Spleen (tissue), 11 donors: ENCODE data around the gene SERPINE1. TPM values are rescaled to one million over a fixed set of nuclear protein-coding genes. Genes with fewer than 3 reads are reported as not detected.

Experiments
- DNase-seq: peaks from one replicate; pipeline ENCODE4 v3.0.0-alpha.2; 2020
- H3K27ac ChIP-seq, 8 donors: fragments of 200-600 bp; sonication (generic) in 7 of 8; 1 replicate in 4 of 8; 2 replicates in 4 of 8; pipeline versions ENCODE4 v1.5.0 to v1.8.0; 2016 to 2021; ENCODE audit warnings: inconsistent platforms in 4 of 8, mild to moderate bottlenecking in 4 of 8, moderate library complexity in 1 of 8
- H3K27me3 ChIP-seq, 7 donors: fragments of 200-600 bp; sonication (generic) in 6 of 7; replicated peaks in 1 of 7; 1 replicate in 4 of 7; 2 replicates in 3 of 7; pipeline versions ENCODE4 v1.5.0 to v1.8.0; 2016 to 2021; ENCODE audit warnings: inconsistent platforms in 3 of 7, mild to moderate bottlenecking in 1 of 7
- H3K36me3 ChIP-seq, 6 donors: fragments of 200-600 bp; sonication (generic) in 5 of 6; 1 replicate in 4 of 6; 2 replicates in 2 of 6; pipeline versions ENCODE4 v1.5.0 to v1.8.0; 2016 to 2021; ENCODE audit warnings: inconsistent platforms in 2 of 6
- H3K4me1 ChIP-seq, 6 donors: fragments of 200-600 bp; sonication (generic) in 5 of 6; 1 replicate in 3 of 6; 2 replicates in 3 of 6; pipeline versions ENCODE4 v1.5.0 to v1.8.0; 2016 to 2021; ENCODE audit warnings: inconsistent platforms in 3 of 6
- H3K4me3 ChIP-seq, 8 donors: fragments of 200-600 bp; sonication (generic) in 7 of 8; 1 replicate in 4 of 8; 2 replicates in 4 of 8; pipeline versions ENCODE4 v1.5.0 to v1.8.0; 2016 to 2021; ENCODE audit warnings: inconsistent platforms in 4 of 8, mild to moderate bottlenecking in 4 of 8, moderate library complexity in 2 of 8
- H3K9me3 ChIP-seq, 8 donors: fragments of 200-600 bp; sonication (generic) in 7 of 8; 1 replicate in 4 of 8; 2 replicates in 4 of 8; pipeline versions ENCODE4 v1.5.0 to v1.8.0; 2016 to 2021; ENCODE audit warnings: inconsistent platforms in 4 of 8
- CTCF ChIP-seq, 11 experiments: fragments of 200-600 bp in 7 of 11; fragments of 450-650 bp in 4 of 11; sonication (generic) in 4 of 11; IDR thresholded peaks in 8 of 11; conservative IDR thresholded peaks in 3 of 11; 1 replicate in 7 of 11; 2 replicates in 4 of 11; pipeline versions ENCODE4 v1.4.0 to v1.8.0; 2016 to 2021; ENCODE audit warnings: antibody characterized with exemption in 11 of 11, inconsistent platforms in 4 of 11, mild to moderate bottlenecking in 1 of 11
- POLR2A ChIP-seq, 3 donors: fragments of 450-650 bp; IDR thresholded peaks; one replicate each; pipeline ENCODE4 v1.5.1; 2017; ENCODE audit warnings: antibody characterized with exemption in 3 of 3, mild to moderate bottlenecking in 1 of 3
- POLR2AphosphoS5 ChIP-seq, 3 donors: sonication (generic); formaldehyde crosslinking; IDR thresholded peaks; one replicate each; pipeline ENCODE4 v1.5.1; 2017; ENCODE audit warnings: antibody characterized with exemption in 3 of 3
- WGBS, 5 donors: extraction: QIAGEN DNeasy Blood & Tissue Kit in 3 of 5; methylation state at CpG; one replicate each; pipeline versions ENCODE4 v1.1.5 to v1.1.7; 2013 to 2018; 5-methylcytosine and 5-hydroxymethylcytosine counted together
- intact Hi-C: fragments of 100-400 bp; cut with DNase I; formaldehyde crosslinking; loops from one replicate; pipeline ENCODE4 v1.15.0; 2023; ENCODE audit warnings: low total_unique reads
- polyA plus RNA-seq, 3 donors: library from polyadenylated mRNA; stranded (reverse); fragments of 200-250 nt; gene quantifications; one replicate each; pipeline ENCODE4 v1.2.1, GENCODE V29; 2013
- total RNA-seq, 7 donors: library from RNA; depleted of rRNA in 3 of 7; stranded (reverse); fragments of >200 nt in 3 of 7; fragmentation: NEBNext Ultra II Directional in 4 of 7; extraction: Animal tissue kit (Norgen Biotek cat#: 25700) in 4 of 7; gene quantifications; one replicate each; pipeline versions ENCODE4 v1.1.0 to v1.2.1, GENCODE V29; 2016 to 2021
- donor health status: healthy with polysubstance abuse.
- donor health status: DM: no; HTN: no; CAD: no; lungs with moderate emphysema.
- donor health status: DM: no; HTN: no; CAD: no.
- donor health status: Bipolar disorder and iron deficiency.
- donor health status: healthy.
- donor health status: DM: no; HTN: no; CAD: no.
- donor health status: DM: yes; HTN: yes; CAD: no.

The SERPINE1 gene
- total and polyA plus RNA-seq, 10 donors, result 2.2 to 46.4 (median 4.7) TPM

GRCh38 chr7:101125989-101126650 lies 784 bp upstream of the SERPINE1 start:
- TF ChIP-seq CTCF (IDR thresholded peaks at IDR 0.05 in 8 of 11, conservative IDR thresholded peaks at IDR 0.05 in 3 of 11), result no peak
- intact Hi-C loops, result no loop called here
- 27 to 43% (median 35%) methylated on average over 11 to 15 of the region's 15 CpGs for WGBS, 5 donors
- H3K36me3 ChIP-seq, result peaks cover 0 to 8% (median 0%) of the 10 kb centered on the region in 6 donors
- no peak for DNase-seq
- no peaks in the 10 kb centered on the region for H3K9me3 ChIP-seq
- H3K27me3 ChIP-seq, result peaks cover 0 to 71% (median 0%) of the 10 kb centered on the region in 7 donors
- peak overlapping the region in 1 of 8 donors; percentile 46 for H3K4me3 ChIP-seq
- H3K27ac ChIP-seq, result peak overlapping the region in 6 of 8 donors; percentile 27 to 82 (median 61)
- H3K4me1 ChIP-seq, result peaks cover 12 to 68% (median 42%) of the 10 kb centered on the region in 6 donors

- H3K9me3 ChIP-seq, result no peaks in the 10 kb centered on the region
- TF ChIP-seq CTCF (IDR thresholded peaks at IDR 0.05 in 8 of 11, conservative IDR thresholded peaks at IDR 0.05 in 3 of 11), result no peak
- no peak for TF ChIP-seq POLR2A (IDR thresholded peaks at IDR 0.05)
- TF ChIP-seq POLR2AphosphoS5 (IDR thresholded peaks at IDR 0.05), result no peak
- peaks cover 12 to 56% (median 34%) of the 10 kb centered on the region in 6 donors for H3K4me1 ChIP-seq
- peaks cover 0 to 19% (median 0%) of the 10 kb centered on the region in 6 donors for H3K36me3 ChIP-seq
- peak overlapping the region in 4 of 8 donors; percentile 13 to 46 (median 24) for H3K4me3 ChIP-seq
- DNase-seq, result no peak
- H3K27ac ChIP-seq, result peak overlapping the region in 5 of 8 donors; percentile 48 to 82 (median 62)
- intact Hi-C loops, result no loop called here
- WGBS, 5 donors, result 78 to 87% (median 81%) methylated on average over 3 of the region's 3 CpGs
- H3K27me3 ChIP-seq, result peaks cover 0 to 70% (median 0%) of the 10 kb centered on the region in 7 donors
Measured at GRCh38 chr7:101127460-101128039, 646 bp downstream of the SERPINE1 start.

- intact Hi-C loops, result no loop called here
- Histone ChIP-seq H3K4me3 (peak overlapping the region in 2 of 8 donors; percentile 17 to 32), H3K4me1 (peaks cover 12 to 50% (median 31%) of the 10 kb centered on the region in 6 donors), H3K27me3 (peaks cover 0 to 68% (median 0%) of the 10 kb centered on the region in 7 donors), H3K9me3 (no peaks in the 10 kb centered on the region), H3K36me3 (peaks cover 0 to 24% (median 0%) of the 10 kb centered on the region in 6 donors), H3K27ac (no peak overlapping the region)
- no peak for DNase-seq
- TF ChIP-seq CTCF (IDR thresholded peaks at IDR 0.05 in 8 of 11, conservative IDR thresholded peaks at IDR 0.05 in 3 of 11) (no peak), POLR2AphosphoS5 (IDR thresholded peaks at IDR 0.05) (peak in 1 of 3 donors; percentile 52)
- 69 to 83% (median 76%) methylated on average over 12 to 14 of the region's 14 CpGs for WGBS, 5 donors
Measured at GRCh38 chr7:101128040-101128834, 1.3 kb downstream of the SERPINE1 start.
